GM18867 (cell line): ENCODE results near the gene CORO6.

ENCODE experiments used
- ATAC-seq: cut with Tn5 transposase; IDR thresholded peaks from one replicate; pipeline ENCODE4 v1.9.1; 2021; ENCODE audit warnings: mild to moderate bottlenecking, moderate library complexity; ENCODE audit not compliant: unreplicated experiment

Gene CORO6

GRCh38 chr17:29567304-29567553 is 55.5 kb downstream of the CORO6 start:
- peak; percentile 9 for ATAC-seq

- peak; percentile 32 for ATAC-seq
These were observed 56.0 kb downstream of the CORO6 start, which contains the start of gene ABHD15 for GRCh38 chr17:29566473-29567303. ABHD15 (minus strand) TSS chr17:29567037; CDS start chr17:29566966, 71 bp downstream.

- peak; percentile 18 for ATAC-seq
These were observed 56.9 kb downstream of the CORO6 start for GRCh38 chr17:29565643-29566472.
